GM12892 (cell line): Measurements from ENCODE around the gene CCDC188.

Experiments used
- POLR2A ChIP-seq: IDR thresholded peaks from 2 replicates; pipeline ENCODE4 v1.6.1; 2011; ENCODE audit warnings: low read depth, low read length, control low read depth
- POLR2AphosphoS5 ChIP-seq: IDR thresholded peaks from 2 replicates; pipeline ENCODE4 v1.6.1; 2011; ENCODE audit warnings: low read depth, low read length, control low read depth
- TAF1 ChIP-seq: IDR thresholded peaks from 2 replicates; pipeline ENCODE4 v1.6.1; 2011; ENCODE audit warnings: low read depth, mild to moderate bottlenecking, control low read depth, low read length, borderline replicate concordance

DNA sequence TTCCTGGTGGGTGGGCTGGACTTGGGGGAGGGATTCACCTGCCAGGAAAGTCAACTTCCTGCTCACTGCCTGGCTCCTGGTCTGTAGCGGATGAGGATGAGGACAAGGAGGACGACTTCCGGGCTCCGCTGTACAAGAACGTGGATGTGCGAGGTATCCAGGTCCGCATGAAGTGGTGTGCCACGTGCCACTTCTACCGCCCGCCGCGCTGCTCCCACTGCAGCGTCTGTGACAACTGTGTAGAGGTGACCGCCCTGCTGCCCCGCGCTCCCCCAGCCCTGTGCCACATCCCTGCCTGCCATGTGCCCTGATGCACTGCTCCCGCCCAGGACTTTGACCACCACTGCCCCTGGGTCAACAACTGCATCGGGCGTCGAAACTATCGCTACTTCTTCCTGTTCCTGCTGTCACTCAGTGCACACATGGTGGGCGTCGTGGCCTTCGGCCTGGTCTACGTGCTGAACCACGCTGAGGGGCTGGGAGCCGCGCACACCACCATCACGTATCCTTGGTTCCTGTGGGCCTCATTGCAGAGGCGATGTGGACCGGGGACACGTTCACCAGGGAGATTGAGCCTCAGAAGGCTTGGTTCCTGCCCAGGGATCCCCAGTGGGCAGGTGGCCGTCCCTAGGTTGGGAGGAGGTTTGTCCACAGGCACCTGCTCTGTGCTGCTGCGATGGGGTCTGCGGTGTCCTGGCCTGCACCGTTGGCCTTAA lies 11.3 kb downstream of the CCDC188 start:
- TF ChIP-seq POLR2A (no peak), TAF1 (no peak), POLR2AphosphoS5 (no peak)
